Measurements from ENCODE around the gene CLDN5.

- TF ChIP-seq POLR2AphosphoS5 (IDR thresholded peaks at IDR 0.05; ENCODE audit: borderline replicate concordance, low read depth, low read length) (peak; percentile 64; the same call in 1 of the 2 replicates), EZH2 (IDR thresholded peaks at IDR 0.05) (no peak)
These were observed 44.6 kb downstream of the CLDN5 start, which contains the start of gene CDC45 for GRCh38 chr22:19479355-19480172.
